Measurements from ENCODE around the gene DNAJC5. TPM values are rescaled to one million over a fixed set of nuclear protein-coding genes. Genes with fewer than 3 reads are reported as not detected.

Gene DNAJC5
- total and polyA plus RNA-seq, 9 of the 15 experiments (the other 6 are each of a cell fraction or from before 2014, with no cell fraction given), result 0.95 to 42.8 (median 23.4) TPM

DNA sequence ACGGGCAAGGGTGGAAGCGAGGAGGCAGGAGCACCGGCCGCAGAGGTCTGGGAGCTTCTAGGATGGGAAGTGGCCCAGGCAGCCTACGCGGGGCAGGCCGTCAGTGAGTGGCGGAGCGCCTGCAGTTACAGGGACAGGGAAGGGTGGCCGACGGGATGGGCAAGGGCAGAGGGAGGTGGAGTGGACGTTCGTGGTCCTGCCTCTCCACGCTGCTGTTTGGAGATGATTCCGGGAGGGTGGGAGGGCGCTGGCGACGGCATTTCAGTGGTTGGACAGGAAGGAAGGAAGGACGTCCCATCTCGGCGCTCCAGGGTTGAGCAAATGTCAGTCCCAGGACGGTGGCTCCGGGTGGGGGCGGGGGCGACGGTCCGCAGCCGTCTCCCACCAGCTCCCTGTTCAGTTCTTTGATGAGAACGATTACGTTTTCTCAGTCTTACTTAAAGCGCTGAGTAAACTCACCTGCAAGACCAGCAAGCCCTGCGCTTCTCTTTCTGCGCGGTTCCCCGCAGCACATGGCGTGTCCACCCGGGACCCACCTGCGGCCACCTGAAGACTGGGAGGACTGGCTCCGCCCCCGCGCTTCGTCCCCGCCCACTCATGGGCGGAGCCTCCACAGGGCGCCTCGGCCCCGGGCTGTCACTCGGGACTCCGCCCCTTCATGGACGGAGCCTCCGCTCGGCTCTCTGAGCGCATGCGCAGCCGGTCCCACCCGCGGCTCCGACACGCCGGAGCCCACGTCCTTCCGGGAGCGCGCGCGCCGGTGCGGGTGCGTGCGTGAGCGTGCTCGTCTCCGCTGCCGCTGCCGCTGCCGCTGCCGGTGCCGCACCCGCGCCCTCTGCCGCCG is at the start of gene DNAJC5 (continued):
- TF ChIP-seq IRF1 (CRISPR knock-in tag; IDR thresholded peaks at IDR 0.05; ENCODE audit: borderline replicate concordance) (no peak), ZNF436 (CRISPR knock-in tag; IDR thresholded peaks at IDR 0.05) (no peak), HCFC1 (IDR thresholded peaks at IDR 0.05; ENCODE audit: low read depth, low read length) (no peak), ILF3 (IDR thresholded peaks at IDR 0.05; ENCODE audit: borderline replicate concordance) (no peak), ZC3H8 (IDR thresholded peaks at IDR 0.05) (no peak), ZBTB1 (CRISPR knock-in tag; IDR thresholded peaks at IDR 0.05; ENCODE audit: borderline replicate concordance, low read depth) (peak; percentile 48; the same call in 1 of the 2 replicates), TEAD1 (CRISPR knock-in tag; IDR thresholded peaks at IDR 0.05) (no peak)
- TF ChIP-seq, protein P1, sequence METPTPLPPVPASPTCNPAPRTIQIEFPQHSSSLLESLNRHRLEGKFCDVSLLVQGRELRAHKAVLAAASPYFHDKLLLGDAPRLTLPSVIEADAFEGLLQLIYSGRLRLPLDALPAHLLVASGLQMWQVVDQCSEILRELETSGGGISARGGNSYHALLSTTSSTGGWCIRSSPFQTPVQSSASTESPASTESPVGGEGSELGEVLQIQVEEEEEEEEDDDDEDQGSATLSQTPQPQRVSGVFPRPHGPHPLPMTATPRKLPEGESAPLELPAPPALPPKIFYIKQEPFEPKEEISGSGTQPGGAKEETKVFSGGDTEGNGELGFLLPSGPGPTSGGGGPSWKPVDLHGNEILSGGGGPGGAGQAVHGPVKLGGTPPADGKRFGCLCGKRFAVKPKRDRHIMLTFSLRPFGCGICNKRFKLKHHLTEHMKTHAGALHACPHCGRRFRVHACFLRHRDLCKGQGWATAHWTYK (CRISPR knock-in tag; IDR thresholded peaks at IDR 0.05), result no peak
- TF ChIP-seq, protein P2, sequence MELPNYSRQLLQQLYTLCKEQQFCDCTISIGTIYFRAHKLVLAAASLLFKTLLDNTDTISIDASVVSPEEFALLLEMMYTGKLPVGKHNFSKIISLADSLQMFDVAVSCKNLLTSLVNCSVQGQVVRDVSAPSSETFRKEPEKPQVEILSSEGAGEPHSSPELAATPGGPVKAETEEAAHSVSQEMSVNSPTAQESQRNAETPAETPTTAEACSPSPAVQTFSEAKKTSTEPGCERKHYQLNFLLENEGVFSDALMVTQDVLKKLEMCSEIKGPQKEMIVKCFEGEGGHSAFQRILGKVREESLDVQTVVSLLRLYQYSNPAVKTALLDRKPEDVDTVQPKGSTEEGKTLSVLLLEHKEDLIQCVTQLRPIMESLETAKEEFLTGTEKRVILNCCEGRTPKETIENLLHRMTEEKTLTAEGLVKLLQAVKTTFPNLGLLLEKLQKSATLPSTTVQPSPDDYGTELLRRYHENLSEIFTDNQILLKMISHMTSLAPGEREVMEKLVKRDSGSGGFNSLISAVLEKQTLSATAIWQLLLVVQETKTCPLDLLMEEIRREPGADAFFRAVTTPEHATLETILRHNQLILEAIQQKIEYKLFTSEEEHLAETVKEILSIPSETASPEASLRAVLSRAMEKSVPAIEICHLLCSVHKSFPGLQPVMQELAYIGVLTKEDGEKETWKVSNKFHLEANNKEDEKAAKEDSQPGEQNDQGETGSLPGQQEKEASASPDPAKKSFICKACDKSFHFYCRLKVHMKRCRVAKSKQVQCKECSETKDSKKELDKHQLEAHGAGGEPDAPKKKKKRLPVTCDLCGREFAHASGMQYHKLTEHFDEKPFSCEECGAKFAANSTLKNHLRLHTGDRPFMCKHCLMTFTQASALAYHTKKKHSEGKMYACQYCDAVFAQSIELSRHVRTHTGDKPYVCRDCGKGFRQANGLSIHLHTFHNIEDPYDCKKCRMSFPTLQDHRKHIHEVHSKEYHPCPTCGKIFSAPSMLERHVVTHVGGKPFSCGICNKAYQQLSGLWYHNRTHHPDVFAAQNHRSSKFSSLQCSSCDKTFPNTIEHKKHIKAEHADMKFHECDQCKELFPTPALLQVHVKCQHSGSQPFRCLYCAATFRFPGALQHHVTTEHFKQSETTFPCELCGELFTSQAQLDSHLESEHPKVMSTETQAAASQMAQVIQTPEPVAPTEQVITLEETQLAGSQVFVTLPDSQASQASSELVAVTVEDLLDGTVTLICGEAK (IDR thresholded peaks at IDR 0.05), result no peak
- TF ChIP-seq, protein P2 (CRISPR knock-in tag; IDR thresholded peaks at IDR 0.05), result no peak
- TF ChIP-seq, protein P3, sequence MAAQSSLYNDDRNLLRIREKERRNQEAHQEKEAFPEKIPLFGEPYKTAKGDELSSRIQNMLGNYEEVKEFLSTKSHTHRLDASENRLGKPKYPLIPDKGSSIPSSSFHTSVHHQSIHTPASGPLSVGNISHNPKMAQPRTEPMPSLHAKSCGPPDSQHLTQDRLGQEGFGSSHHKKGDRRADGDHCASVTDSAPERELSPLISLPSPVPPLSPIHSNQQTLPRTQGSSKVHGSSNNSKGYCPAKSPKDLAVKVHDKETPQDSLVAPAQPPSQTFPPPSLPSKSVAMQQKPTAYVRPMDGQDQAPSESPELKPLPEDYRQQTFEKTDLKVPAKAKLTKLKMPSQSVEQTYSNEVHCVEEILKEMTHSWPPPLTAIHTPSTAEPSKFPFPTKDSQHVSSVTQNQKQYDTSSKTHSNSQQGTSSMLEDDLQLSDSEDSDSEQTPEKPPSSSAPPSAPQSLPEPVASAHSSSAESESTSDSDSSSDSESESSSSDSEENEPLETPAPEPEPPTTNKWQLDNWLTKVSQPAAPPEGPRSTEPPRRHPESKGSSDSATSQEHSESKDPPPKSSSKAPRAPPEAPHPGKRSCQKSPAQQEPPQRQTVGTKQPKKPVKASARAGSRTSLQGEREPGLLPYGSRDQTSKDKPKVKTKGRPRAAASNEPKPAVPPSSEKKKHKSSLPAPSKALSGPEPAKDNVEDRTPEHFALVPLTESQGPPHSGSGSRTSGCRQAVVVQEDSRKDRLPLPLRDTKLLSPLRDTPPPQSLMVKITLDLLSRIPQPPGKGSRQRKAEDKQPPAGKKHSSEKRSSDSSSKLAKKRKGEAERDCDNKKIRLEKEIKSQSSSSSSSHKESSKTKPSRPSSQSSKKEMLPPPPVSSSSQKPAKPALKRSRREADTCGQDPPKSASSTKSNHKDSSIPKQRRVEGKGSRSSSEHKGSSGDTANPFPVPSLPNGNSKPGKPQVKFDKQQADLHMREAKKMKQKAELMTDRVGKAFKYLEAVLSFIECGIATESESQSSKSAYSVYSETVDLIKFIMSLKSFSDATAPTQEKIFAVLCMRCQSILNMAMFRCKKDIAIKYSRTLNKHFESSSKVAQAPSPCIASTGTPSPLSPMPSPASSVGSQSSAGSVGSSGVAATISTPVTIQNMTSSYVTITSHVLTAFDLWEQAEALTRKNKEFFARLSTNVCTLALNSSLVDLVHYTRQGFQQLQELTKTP (IDR thresholded peaks at IDR 0.05; ENCODE audit: low read depth in 1 of 2, partially characterized antibody in 2 of 2), result no peak
